ENCODE measurements around the gene FAM133A. TPM values are rescaled to one million over a fixed set of nuclear protein-coding genes. Genes with fewer than 3 reads are reported as not detected.

The FAM133A gene
- not detected for total RNA-seq

DNA sequence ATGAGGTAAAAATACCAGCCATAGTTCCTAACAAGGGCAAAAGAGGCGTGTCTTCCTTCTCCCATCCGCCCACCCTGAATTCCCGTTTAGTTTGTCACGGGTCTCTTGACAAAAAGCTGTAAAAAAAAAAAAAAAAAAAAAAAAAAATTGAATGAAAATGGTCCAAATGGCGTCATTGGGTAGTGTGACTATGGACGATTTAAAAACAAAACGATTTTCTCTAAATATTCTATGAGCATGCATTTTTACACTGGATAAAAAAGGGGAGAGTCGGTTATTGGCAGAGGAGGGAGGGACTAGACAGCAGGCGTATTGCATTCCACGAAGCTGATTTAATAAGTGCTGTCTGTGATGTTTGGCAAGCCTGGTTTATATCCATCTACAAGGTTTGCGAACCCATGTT is at the start of gene FAM133A:
TSS of gene FAM133A (plus strand) at position 338 of the 403 bp plus-strand sequence. CDS start 35,214 bp downstream, outside the sequence.
- H3K9me3 Mint-ChIP-seq = no peaks in the 10 kb centered on the region

DNA sequence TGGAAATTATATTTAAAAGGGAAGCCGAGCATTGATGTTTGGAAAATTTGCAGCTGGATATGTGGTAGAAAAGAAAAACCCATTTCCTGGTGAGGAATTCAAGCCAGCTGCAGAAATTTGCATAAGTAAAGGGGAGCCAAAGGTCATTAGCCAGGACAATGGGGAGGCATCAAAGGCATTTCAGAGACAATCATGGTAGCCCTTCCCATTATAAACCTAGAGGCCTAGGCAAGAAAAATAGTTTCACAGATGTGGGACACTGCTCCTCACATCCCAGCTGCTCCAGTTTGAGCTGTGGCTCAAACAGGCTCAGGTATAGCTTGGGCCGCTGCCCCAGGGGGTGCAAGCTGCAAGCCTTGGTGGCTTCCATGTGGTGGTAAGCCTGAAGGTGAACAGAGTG is 36.4 kb upstream of the FAM133A start:
- ATAC-seq (replicated peaks in 1 of 2) = no peak

More for the DNA sequence above, at the start of gene FAM133A:
- H3K27ac Mint-ChIP-seq = peak within 1 kb of the TSS; percentile 91
- peaks cover 26% of the 10 kb centered on the region for H3K27me3 Mint-ChIP-seq (ENCODE audit: low read depth)
- peak within 1 kb of the TSS; percentile 82 to 93 for H3K4me3 Mint-ChIP-seq
- DNase-seq (no peak), ATAC-seq (replicated peaks in 1 of 2) (no peak)
- peaks cover 13% of the 10 kb centered on the region for H3K4me1 Mint-ChIP-seq (ENCODE audit: low read depth)
- H3K36me3 Mint-ChIP-seq (ENCODE audit: insufficient read depth in 2 of 2) = no peaks in the 10 kb centered on the region

DNA sequence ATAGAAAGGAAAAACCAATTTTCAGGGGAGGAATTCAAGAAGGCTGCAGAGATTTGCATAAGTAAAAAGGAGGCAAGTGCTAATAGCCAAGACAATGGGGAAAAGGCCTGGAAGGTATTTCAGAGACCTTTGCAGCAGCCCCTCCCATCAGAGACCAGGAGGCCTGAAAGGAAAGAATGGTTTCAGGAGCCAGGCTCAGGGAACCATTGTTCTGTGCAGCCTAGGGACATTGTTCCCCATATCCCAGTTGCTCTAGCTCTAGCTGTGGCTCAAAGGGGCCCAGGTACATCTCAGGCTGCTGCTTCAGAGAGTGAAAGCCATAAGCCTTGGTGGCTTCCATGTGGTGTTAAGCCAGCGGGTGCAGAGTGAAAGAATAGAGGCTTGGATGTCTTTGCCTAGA is 24.6 kb upstream of the FAM133A start:
- H3K9me3 Mint-ChIP-seq = no peaks in the 10 kb centered on the region
- no peaks in the 10 kb centered on the region for H3K4me1 Mint-ChIP-seq (ENCODE audit: low read depth)
- H3K27me3 Mint-ChIP-seq (ENCODE audit: low read depth) = peaks cover 19% of the 10 kb centered on the region
- H3K27ac Mint-ChIP-seq = no peak overlapping the region
- no peak for DNase-seq
- H3K36me3 Mint-ChIP-seq (ENCODE audit: insufficient read depth in 2 of 2) = peaks cover 2 to 3% of the 10 kb centered on the region in 2 donors
- no peak for ATAC-seq (replicated peaks in 1 of 2)
- H3K4me3 Mint-ChIP-seq = no peak overlapping the region

More for the DNA sequence above, 36.4 kb upstream of the FAM133A start:
- Mint-ChIP-seq H3K36me3 (ENCODE audit: insufficient read depth in 2 of 2) (no peaks in the 10 kb centered on the region), H3K4me1 (ENCODE audit: low read depth) (no peaks in the 10 kb centered on the region), H3K27ac (no peak overlapping the region), H3K4me3 (no peak overlapping the region), H3K9me3 (no peaks in the 10 kb centered on the region), H3K27me3 (ENCODE audit: low read depth) (no peaks in the 10 kb centered on the region)
- DNase-seq = no peak

DNA sequence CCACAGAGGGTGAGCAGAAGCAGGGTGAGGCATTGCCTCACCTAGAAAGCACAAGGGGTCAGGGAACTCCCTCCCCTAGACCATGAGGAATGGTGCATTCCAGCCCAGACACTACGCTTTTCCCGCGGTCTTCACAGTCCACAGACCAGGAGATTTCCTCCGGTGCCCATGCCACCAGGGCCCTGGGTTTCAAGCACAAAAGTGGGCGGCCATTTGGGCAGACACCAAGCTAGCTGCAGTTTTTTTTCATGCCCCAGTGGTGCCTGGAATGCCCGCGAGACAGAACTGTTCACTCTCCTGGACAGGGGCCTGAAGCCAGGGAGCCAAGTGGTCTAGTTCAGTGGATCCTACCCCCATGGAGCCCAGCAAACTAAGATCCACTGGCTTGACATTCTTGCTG is 13.4 kb upstream of the FAM133A start:
- no peak for DNase-seq
- Mint-ChIP-seq H3K27me3 (ENCODE audit: low read depth) (peaks cover 37% of the 10 kb centered on the region), H3K27ac (no peak overlapping the region), H3K4me3 (no peak overlapping the region), H3K9me3 (no peaks in the 10 kb centered on the region), H3K4me1 (ENCODE audit: low read depth) (no peaks in the 10 kb centered on the region), H3K36me3 (ENCODE audit: insufficient read depth in 2 of 2) (peaks cover 0 to 2% of the 10 kb centered on the region in 2 donors)
- no peak for ATAC-seq (replicated peaks in 1 of 2)

DNA sequence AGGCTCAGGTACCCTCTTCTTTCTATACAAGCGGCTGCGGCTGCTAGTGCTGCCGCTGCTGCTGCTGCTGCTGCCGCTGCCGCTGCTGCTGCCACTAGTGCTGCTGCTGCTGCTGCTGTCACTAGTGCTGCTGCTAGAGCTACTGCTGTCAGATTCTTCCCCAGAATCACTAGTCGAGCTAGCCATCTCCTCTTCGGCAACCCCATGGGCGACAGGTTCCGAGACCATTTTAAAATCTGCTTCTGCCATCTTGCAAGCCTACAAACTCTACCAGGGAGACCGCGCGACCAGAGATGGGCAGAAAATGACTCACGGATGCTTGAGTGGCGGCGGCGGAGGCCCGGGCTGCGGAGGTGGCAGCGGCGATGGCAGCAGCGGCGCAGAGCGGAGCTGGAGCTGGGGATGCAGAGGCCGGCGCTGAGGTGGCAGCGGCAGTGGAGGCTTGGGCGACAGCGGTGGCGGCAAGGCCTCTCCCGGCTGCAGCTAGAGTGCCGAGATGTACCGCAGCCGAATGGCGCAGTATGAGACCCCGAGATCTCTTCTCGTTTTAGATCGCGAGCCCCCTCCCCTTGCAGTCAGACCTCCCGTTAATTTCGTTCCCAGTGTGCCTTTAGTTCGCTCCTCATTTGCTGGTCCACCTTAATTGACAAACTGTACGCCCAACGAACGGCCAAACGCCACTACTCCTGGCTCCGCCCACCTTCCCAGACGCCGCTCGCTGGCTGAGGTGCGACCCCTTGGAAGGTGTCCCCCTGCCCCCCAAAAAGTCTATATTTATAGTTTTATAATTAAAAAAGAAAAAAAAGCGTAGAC is 744 bp upstream of the FAM133A start, which contains the start of gene NAP1L3:
TSS of gene NAP1L3 (minus strand) at position 523 of the 813 bp plus-strand sequence. CDS start at position 249, 274 bp downstream.
- H3K9me3 Mint-ChIP-seq = no peaks in the 10 kb centered on the region
- H3K27me3 Mint-ChIP-seq (ENCODE audit: low read depth) = peaks cover 21% of the 10 kb centered on the region
- H3K36me3 Mint-ChIP-seq (ENCODE audit: insufficient read depth in 2 of 2) = no peaks in the 10 kb centered on the region
- DNase-seq (peak; percentile 69 to 79), ATAC-seq (replicated peaks in 1 of 2) (peak; percentile 94 to 95)
- H3K4me1 Mint-ChIP-seq (ENCODE audit: low read depth) = peaks cover 13% of the 10 kb centered on the region
- H3K4me3 Mint-ChIP-seq = peak within 1 kb of the TSS; percentile 82 to 93
- peak within 1 kb of the TSS; percentile 91 for H3K27ac Mint-ChIP-seq

DNA sequence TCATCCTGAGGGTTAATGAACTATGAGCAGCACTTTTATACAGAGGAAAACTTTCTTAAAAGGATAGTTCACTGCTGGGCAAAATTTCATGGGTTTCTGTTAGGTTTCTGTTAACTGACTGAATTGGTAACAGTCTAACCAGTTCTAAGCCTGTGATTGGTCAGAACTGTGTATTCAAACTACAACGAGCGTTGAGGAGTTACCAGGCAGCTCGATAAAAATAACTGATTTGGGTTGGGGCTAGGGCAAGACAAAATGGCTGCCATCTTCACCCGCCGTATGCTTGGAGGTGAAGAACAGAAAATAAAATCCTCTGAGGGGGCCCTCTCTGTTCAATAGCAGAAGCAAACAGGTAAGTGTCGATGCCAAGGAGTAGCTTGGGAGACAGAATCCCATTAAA is 22.0 kb downstream of the FAM133A start:
- no peaks in the 10 kb centered on the region for H3K9me3 Mint-ChIP-seq
- H3K27me3 Mint-ChIP-seq (ENCODE audit: low read depth) = peaks cover 16% of the 10 kb centered on the region
- ATAC-seq (replicated peaks in 1 of 2) (no peak), DNase-seq (no peak)
- no peaks in the 10 kb centered on the region for H3K4me1 Mint-ChIP-seq (ENCODE audit: low read depth)
- H3K4me3 Mint-ChIP-seq = no peak overlapping the region
- H3K27ac Mint-ChIP-seq = no peak overlapping the region
- peaks cover 0 to 1% of the 10 kb centered on the region in 2 donors for H3K36me3 Mint-ChIP-seq (ENCODE audit: insufficient read depth in 2 of 2)

DNA sequence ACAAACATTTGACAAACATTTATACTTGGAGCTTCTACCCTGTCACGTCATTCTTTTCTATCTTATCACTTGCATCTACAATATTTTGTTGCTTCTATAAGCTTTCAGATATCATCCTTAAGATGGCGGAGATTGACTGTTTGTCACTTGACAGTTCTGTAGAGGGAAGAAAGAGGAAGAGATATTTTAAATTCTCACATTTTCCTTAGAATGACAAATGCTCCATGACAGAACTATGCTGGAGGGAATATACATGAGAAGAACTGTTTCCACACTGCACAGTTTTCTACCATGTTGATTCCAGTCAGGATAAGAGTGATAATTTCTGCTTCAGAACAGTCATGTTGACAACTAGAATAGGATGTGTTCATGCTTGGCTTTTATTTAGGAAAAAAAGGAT is 29.7 kb downstream of the FAM133A start:
- no peak overlapping the region for H3K4me3 Mint-ChIP-seq
- ATAC-seq (replicated peaks in 1 of 2) = no peak
- no peaks in the 10 kb centered on the region for H3K4me1 Mint-ChIP-seq (ENCODE audit: low read depth)
- no peak for DNase-seq
- H3K27ac Mint-ChIP-seq = no peak overlapping the region
- H3K36me3 Mint-ChIP-seq (ENCODE audit: insufficient read depth in 2 of 2) = no peaks in the 10 kb centered on the region
- peaks cover 10% of the 10 kb centered on the region for H3K27me3 Mint-ChIP-seq (ENCODE audit: low read depth)
- H3K9me3 Mint-ChIP-seq = no peaks in the 10 kb centered on the region

DNA sequence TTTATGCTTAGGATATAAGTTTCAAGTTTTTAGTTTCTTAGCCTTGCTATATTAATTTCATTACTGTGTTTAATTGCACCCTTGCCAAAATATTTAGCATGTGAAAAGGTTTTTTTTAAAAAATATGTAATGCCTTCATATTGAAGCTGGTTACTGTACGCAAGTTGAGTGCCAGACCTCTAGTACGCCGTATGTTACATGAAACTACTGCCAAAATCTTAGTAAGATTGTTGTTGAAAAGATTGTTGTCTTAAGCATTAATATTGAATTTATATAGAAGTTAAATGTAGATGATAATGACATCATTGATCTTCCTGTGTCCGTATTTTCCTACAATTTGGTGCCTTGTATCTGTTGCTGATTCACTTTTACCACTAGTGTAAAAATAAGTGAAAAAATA is 37.1 kb downstream of the FAM133A start:
- Mint-ChIP-seq H3K9me3 (no peaks in the 10 kb centered on the region), H3K27me3 (ENCODE audit: low read depth) (no peaks in the 10 kb centered on the region), H3K36me3 (ENCODE audit: insufficient read depth in 2 of 2) (no peaks in the 10 kb centered on the region), H3K4me1 (ENCODE audit: low read depth) (no peaks in the 10 kb centered on the region), H3K27ac (no peak overlapping the region), H3K4me3 (no peak overlapping the region)
- no peak for DNase-seq
- no peak for ATAC-seq (replicated peaks in 1 of 2)

DNA sequence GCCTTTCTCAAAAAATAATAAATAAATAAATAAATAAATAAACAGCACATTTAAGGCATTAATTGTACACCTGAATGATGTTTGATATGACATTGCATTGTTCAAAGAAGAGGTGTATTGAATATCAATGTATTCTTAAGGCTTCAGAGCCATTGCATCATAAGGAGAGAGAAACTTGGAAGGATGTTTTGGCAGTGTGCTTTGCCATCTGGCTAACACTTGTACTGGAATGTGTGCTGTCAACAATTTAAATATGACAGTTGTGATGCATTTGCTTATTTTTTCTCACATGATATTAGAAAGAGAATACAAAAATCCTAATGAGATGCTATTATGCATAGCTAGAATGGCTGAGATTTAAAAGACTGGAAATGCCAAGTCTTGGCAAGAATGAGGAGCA is 67.8 kb downstream of the FAM133A start:
- ATAC-seq (replicated peaks in 1 of 2) (no peak), DNase-seq (no peak)
- no peaks in the 10 kb centered on the region for H3K4me1 Mint-ChIP-seq (ENCODE audit: low read depth)

DNA sequence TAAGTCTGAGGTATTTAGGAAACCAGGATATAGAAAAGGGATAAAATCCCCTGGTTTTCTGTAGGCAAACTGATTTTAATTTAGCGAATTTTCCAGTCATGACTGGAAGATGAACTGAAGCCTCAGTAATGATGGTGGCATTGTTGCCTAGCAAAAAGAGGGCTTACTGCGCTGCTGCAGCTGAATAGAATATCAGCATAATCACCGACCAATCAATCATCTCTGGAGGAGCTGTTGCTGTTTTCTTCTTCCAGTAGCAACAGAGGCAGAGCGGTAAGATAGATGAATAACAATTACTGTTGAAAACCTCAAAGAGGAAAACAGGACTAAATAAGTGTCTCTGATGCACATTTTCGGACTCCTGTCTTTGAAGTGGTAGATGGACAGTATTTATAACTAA is 86.2 kb downstream of the FAM133A start:
- Mint-ChIP-seq H3K4me3 (no peak overlapping the region), H3K36me3 (ENCODE audit: insufficient read depth in 2 of 2) (no peaks in the 10 kb centered on the region), H3K27me3 (ENCODE audit: low read depth) (peaks cover 5% of the 10 kb centered on the region), H3K9me3 (no peaks in the 10 kb centered on the region), H3K4me1 (ENCODE audit: low read depth) (no peaks in the 10 kb centered on the region), H3K27ac (no peak overlapping the region)
- DNase-seq (no peak), ATAC-seq (replicated peaks in 1 of 2) (no peak)

More for the DNA sequence above, 67.8 kb downstream of the FAM133A start:
- Mint-ChIP-seq H3K4me3 (no peak overlapping the region), H3K9me3 (no peaks in the 10 kb centered on the region), H3K27ac (no peak overlapping the region), H3K27me3 (ENCODE audit: low read depth) (peaks cover 16% of the 10 kb centered on the region), H3K36me3 (ENCODE audit: insufficient read depth in 2 of 2) (no peaks in the 10 kb centered on the region)

Other genes starting within 250 kb of the FAM133A start
- gene NAP1L3, start 628 bp upstream of the FAM133A start, total RNA-seq = 1 to 10 TPM; 2.5 to 3.6 TPM